HepG2 (cell line): ENCODE data around the gene ADIPOR2. TPM values are rescaled to one million over a fixed set of nuclear protein-coding genes. Genes with fewer than 3 reads are reported as not detected.

Experiments
- JDP2 ChIP-seq: sonication (generic); formaldehyde crosslinking; IDR thresholded peaks from 2 replicates; pipeline ENCODE4 v1.8.1; 2022; ENCODE audit warnings: missing genetic modification reagents, borderline replicate concordance
- NFAT5 ChIP-seq: sonication (generic); formaldehyde crosslinking; IDR thresholded peaks from 2 replicates; pipeline ENCODE4 v1.4.0; 2020; ENCODE audit warnings: missing genetic modification reagents
- NR2F2 ChIP-seq: IDR thresholded peaks from 2 replicates; pipeline ENCODE4 v1.6.1; 2012; ENCODE audit warnings: low read depth, inconsistent platforms, borderline replicate concordance
- POLR2G ChIP-seq: fragments of 200-400 bp; formaldehyde crosslinking; IDR thresholded peaks from 2 replicates; pipeline ENCODE4 v1.6.1; 2018; ENCODE audit warnings: mild to moderate bottlenecking, low read depth, low read length, moderate library complexity
- SRSF9 ChIP-seq: fragments of 200-400 bp; formaldehyde crosslinking; IDR thresholded peaks from 2 replicates; pipeline ENCODE4 v1.6.1; 2018; ENCODE audit warnings: borderline replicate concordance, mild to moderate bottlenecking, low read depth, low read length; ENCODE audit not compliant: insufficient read depth, poor library complexity, severe bottlenecking
- ZBTB4 ChIP-seq: sonication (generic); formaldehyde crosslinking; IDR thresholded peaks from 2 replicates; pipeline ENCODE4 v1.4.0; 2020; ENCODE audit warnings: missing genetic modification reagents, mild to moderate bottlenecking, borderline replicate concordance
- ZEB1 ChIP-seq: IDR thresholded peaks from 2 replicates; pipeline ENCODE4 v1.6.1; 2012; ENCODE audit warnings: mild to moderate bottlenecking, low read depth, inconsistent platforms; ENCODE audit not compliant: insufficient replicate concordance
- ZKSCAN8 ChIP-seq: IDR thresholded peaks from 2 replicates; pipeline ENCODE4 v1.6.1; 2016; ENCODE audit warnings: borderline replicate concordance, missing genetic modification reagents, missing compliant biosample characterization
- ZNF232 ChIP-seq: sonication (generic); formaldehyde crosslinking; IDR thresholded peaks from 2 replicates; pipeline ENCODE4 v1.4.0; 2020; ENCODE audit warnings: missing genetic modification reagents, borderline replicate concordance
- polyA plus RNA-seq, 8 experiments: library from polyadenylated mRNA; depleted of rRNA in 3 of 8; stranded (reverse) in 7 of 8; unstranded in 1 of 8; fragments of >200 nt; fragmentation: Illumina TruSeq in 4 of 8; extraction: Trizol in 4 of 8; gene quantifications; 2 replicates each; pipeline versions ENCODE4 v1.2.1 to v1.2.3, GENCODE V29; 2011 to 2016; ENCODE audit warnings: low read depth in 4 of 8, missing spikeins in 1 of 8, mixed read lengths in 1 of 8; ENCODE audit not compliant: insufficient read depth in 1 of 8
- total RNA-seq, 5 experiments: library from RNA; depleted of rRNA; stranded (reverse); fragments of >200 nt; fragmentation: Illumina TruSeq; extraction: Trizol; gene quantifications; 2 replicates each; pipeline ENCODE4 v1.2.3, GENCODE V29; 2016; ENCODE audit warnings: low read depth in 1 of 5

ADIPOR2 gene
- total and polyA plus RNA-seq, 2 of the 13 experiments (the other 11 are each of a cell fraction or from before 2014, with no cell fraction given): 35.2 to 52.2 TPM

DNA sequence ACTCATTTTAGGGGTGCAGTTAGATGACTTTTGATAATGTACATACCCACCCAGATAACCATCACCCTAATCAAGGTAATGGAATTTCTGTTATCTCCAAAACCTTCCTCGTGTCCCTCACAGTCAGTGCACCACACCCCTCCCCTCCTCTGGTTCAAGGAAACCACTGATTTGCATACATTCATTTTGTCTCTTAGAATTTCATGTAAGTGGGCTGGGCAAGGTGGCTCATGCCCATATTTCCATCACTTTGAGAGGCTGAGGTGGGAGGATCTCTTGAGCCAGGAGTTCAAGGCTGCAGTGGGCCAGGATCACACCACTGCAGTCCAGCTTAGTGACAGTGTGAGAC, 15.7 kb downstream of the ADIPOR2 start (continued):
- TF ChIP-seq NFAT5 (CRISPR knock-in tag) (no peak), ZEB1 (no peak), ZNF232 (no peak), SRSF9 (no peak), ZBTB4 (CRISPR knock-in tag) (no peak), JDP2 (CRISPR knock-in tag) (no peak), NR2F2 (no peak), ZKSCAN8 (no peak), POLR2G (no peak)
